Skeletal muscle satellite cell (primary cell): ENCODE data around the gene IMPACT.

Experiments
- H3K27me3 ChIP-seq: 2 replicates; pipeline ENCODE4 v1.7.0; 2013; ENCODE audit warnings: low read length; ENCODE audit not compliant: control insufficient read depth, insufficient read depth
- H3K36me3 ChIP-seq: 2 replicates; pipeline ENCODE4 v1.7.0; 2013; ENCODE audit warnings: mild to moderate bottlenecking, control low read depth, low read length; ENCODE audit not compliant: insufficient read depth
- H3K4me1 ChIP-seq: 2 replicates; pipeline ENCODE4 v1.7.0; 2013; ENCODE audit warnings: low read length; ENCODE audit not compliant: control insufficient read depth, insufficient read depth
- H3K4me2 ChIP-seq: 2 replicates; pipeline ENCODE4 v1.7.0; 2013; ENCODE audit warnings: mild to moderate bottlenecking, low read length
- H3K4me3 ChIP-seq: 2 replicates; pipeline ENCODE4 v1.7.0; 2013; ENCODE audit warnings: low read length
- H3K9ac ChIP-seq: 2 replicates; pipeline ENCODE4 v1.7.0; 2013; ENCODE audit warnings: mild to moderate bottlenecking, low read depth, low read length, moderate library complexity
- H3K9me3 ChIP-seq: replicated peaks from 2 replicates; pipeline ENCODE4 v1.7.0; 2013; ENCODE audit warnings: mild to moderate bottlenecking, control low read depth, low read length

Gene IMPACT

DNA sequence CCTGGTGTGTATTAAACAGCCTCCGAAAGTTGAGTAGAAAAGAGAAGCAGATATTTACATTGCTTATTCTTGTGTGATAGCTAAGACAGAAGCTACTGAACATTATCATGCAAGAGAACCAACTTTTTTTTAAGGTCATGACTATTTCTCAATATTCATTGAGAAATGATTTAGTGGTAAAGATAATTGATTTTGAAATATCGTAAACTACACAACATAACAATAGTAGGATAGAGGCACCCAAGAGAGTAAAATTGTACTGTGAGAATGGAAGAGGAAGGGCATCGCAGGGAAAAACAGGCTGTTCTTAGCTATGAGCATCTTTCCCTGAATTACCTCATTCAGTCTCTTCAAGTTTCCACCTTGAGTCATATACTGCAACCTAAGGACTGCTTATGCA, 59.2 kb downstream of the IMPACT start:
- H3K27me3 ChIP-seq = peaks cover 31% of the 10 kb centered on the region
- H3K9me3 ChIP-seq = no peaks in the 10 kb centered on the region
- no peak overlapping the region for H3K4me3 ChIP-seq
- H3K36me3 ChIP-seq = no peaks in the 10 kb centered on the region
- H3K4me2 ChIP-seq = no peak overlapping the region
- H3K4me1 ChIP-seq = no peaks in the 10 kb centered on the region
- H3K9ac ChIP-seq = no peak overlapping the region

GRCh38 chr18:24486684-24487083, 60.2 kb downstream of the IMPACT start:
- no peaks in the 10 kb centered on the region for H3K9me3 ChIP-seq
- no peak overlapping the region for H3K4me2 ChIP-seq
- no peaks in the 10 kb centered on the region for H3K4me1 ChIP-seq
- H3K36me3 ChIP-seq = no peaks in the 10 kb centered on the region
- no peak overlapping the region for H3K4me3 ChIP-seq
- no peak overlapping the region for H3K9ac ChIP-seq
- H3K27me3 ChIP-seq = peaks cover 31% of the 10 kb centered on the region

DNA sequence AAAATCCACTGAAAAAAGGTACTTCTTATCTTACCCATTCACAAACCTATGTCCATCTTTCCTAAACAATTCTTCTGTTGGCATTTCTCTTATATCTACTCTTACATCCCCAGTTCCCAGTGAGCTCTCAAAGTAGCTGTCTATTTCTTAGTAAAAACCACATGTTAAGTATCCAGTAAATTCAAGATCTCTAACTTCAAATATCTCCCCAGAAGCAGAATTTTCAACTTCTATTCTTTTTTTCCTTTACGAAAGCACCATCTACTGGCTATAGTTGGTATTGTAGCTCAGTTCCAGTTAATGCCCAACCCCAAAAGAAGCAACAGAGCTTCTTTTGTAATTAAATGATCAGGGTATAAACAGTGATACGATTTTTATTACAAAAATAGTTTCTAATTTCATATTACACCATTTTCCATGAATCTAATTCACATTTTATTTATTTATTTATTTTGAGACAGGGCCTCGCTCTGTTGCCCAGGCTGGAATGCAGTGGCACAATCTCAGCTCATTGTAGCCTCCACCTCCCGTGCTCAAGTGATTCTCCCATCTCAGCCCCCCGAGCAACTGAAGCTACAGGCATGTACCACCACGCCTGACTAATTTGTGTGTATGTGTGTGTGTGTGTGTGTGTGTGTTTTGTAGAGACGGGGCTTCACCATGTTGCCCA, 62.5 kb downstream of the IMPACT start:
- Histone ChIP-seq H3K9me3 (no peaks in the 10 kb centered on the region), H3K4me1 (no peaks in the 10 kb centered on the region), H3K27me3 (peaks cover 33% of the 10 kb centered on the region), H3K9ac (no peak overlapping the region), H3K4me2 (no peak overlapping the region), H3K4me3 (no peak overlapping the region), H3K36me3 (no peaks in the 10 kb centered on the region)

GRCh38 chr18:24490539-24490938, 64.1 kb downstream of the IMPACT start:
- no peaks in the 10 kb centered on the region for H3K4me1 ChIP-seq
- peaks cover 32% of the 10 kb centered on the region for H3K27me3 ChIP-seq
- no peaks in the 10 kb centered on the region for H3K36me3 ChIP-seq
- H3K9me3 ChIP-seq = no peaks in the 10 kb centered on the region
- H3K4me3 ChIP-seq = no peak overlapping the region
- H3K4me2 ChIP-seq = no peak overlapping the region
- no peak overlapping the region for H3K9ac ChIP-seq

DNA sequence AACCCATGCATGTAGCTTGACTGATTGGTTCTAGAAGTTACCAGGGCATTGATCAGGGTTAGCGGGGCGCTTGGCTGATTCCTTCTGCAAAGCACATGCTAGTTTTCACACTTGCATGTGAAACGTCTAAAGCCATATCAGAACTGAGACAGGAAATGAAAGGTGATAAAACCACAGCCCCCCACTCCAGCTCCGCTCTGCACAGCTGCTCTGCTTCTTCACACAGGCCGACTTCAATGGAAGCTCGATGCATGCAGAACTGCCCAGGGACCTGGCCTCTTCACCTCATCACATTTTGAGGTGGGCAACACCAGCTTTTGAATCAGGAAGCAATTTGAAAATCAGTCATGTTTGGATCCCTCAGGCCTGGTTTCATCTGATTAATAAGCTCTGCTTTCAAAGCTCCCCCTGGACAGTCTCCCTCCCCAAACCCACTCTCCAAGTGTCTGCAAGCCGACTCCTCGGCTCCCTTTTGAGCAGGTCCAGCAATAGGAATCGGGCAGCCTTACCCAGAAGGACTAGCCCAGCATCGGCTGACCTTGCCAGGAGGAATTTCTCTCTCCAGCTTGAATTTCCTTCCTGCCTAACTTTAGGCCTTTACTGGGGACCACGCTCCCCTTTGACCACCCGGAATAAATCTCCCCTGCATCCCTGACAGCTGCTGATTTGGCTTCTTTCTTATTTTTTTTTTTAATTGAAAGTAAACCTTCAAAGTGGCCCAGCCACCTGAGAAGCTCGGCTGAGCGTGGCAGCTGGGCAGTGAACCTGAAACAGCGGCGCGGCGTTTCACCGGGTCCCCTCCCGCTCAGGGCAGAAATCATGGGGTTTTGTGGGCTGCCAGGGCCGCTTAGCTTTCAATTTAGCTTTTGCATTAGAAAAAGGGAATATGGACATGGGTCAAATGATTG, 65.7 kb downstream of the IMPACT start:
- H3K4me3 ChIP-seq = no peak overlapping the region
- no peaks in the 10 kb centered on the region for H3K9me3 ChIP-seq

DNA sequence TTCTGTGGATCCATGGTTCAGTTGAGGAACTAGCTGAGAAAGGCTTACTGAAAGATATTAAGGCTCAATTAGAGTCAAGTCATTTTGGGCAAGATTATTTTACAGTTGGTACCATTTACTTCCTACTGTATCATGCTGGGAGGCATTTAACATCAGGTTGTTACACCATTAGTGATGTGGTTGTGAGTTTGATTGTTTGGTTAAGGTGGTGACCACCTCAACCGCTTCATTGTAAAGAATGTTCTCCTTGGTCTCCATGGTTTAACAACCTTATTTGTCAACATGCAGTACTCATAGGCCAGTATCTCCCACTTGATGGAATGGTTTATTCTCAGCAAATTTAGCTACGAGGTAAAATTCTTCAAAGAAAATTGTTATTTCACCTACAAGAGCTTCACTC, 68.1 kb downstream of the IMPACT start:
- H3K9me3 ChIP-seq = no peaks in the 10 kb centered on the region
- H3K27me3 ChIP-seq = peaks cover 21% of the 10 kb centered on the region
- peaks cover 10% of the 10 kb centered on the region for H3K4me1 ChIP-seq
- H3K36me3 ChIP-seq = no peaks in the 10 kb centered on the region
- H3K9ac ChIP-seq = no peak overlapping the region
- no peak overlapping the region for H3K4me3 ChIP-seq
- no peak overlapping the region for H3K4me2 ChIP-seq

More for the DNA sequence above, 65.7 kb downstream of the IMPACT start:
- peaks cover 7% of the 10 kb centered on the region for H3K4me1 ChIP-seq
- H3K9ac ChIP-seq = no peak overlapping the region
- H3K4me2 ChIP-seq = no peak overlapping the region
- H3K36me3 ChIP-seq = no peaks in the 10 kb centered on the region
- H3K27me3 ChIP-seq = peaks cover 21% of the 10 kb centered on the region

GRCh38 chr18:24497031-24497754, 70.7 kb downstream of the IMPACT start:
- peaks cover 17% of the 10 kb centered on the region for H3K27me3 ChIP-seq
- no peak overlapping the region for H3K4me2 ChIP-seq
- no peaks in the 10 kb centered on the region for H3K36me3 ChIP-seq
- H3K4me1 ChIP-seq = peaks cover 10% of the 10 kb centered on the region
- H3K9me3 ChIP-seq = no peaks in the 10 kb centered on the region
- no peak overlapping the region for H3K9ac ChIP-seq
- no peak overlapping the region for H3K4me3 ChIP-seq

DNA sequence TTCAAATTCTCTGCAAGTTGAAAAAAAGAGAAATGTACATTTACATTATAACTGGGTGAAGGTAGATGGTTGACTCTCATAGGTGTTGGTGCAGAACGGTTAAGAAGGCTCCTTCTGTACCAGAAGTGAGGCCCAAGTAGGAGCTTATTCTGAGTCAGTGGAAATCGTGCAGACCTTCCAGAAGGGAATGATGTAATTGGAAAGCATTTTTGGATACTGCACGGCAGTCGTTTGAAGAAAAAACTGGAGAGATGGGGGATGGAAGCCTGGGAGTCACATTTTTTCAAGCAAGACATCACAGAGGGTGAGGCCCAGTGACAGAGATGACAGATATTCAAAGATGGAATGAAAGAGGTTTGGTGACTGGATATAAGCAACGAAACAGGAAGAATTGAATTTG, 73.3 kb downstream of the IMPACT start:
- Histone ChIP-seq H3K9me3 (no peaks in the 10 kb centered on the region), H3K4me2 (no peak overlapping the region), H3K4me1 (peaks cover 10% of the 10 kb centered on the region), H3K27me3 (peaks cover 6% of the 10 kb centered on the region), H3K36me3 (no peaks in the 10 kb centered on the region), H3K9ac (no peak overlapping the region), H3K4me3 (no peak overlapping the region)

DNA sequence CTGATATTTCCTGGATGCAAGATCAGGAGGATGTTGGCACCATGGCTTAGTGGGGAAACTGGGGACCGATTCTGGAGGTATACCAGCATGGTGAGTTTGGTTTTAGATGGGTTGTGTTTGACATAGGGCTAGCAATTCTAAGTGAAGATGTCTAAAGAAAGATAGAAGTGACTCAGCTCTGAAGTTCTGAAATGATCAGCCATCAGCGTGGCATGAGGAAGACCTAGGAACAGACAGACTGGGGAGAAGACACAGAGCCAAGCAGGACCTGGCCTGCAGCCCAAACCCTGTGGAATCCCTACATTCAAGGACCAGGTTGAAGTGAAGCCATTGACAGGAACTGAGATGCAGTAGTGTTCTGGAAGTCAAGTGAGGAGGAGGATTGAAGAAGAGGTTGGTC, 73.7 kb downstream of the IMPACT start:
- H3K9ac ChIP-seq = no peak overlapping the region
- H3K27me3 ChIP-seq = peaks cover 5% of the 10 kb centered on the region
- no peak overlapping the region for H3K4me2 ChIP-seq
- no peak overlapping the region for H3K4me3 ChIP-seq
- no peaks in the 10 kb centered on the region for H3K9me3 ChIP-seq
- H3K4me1 ChIP-seq = peaks cover 10% of the 10 kb centered on the region
- H3K36me3 ChIP-seq = no peaks in the 10 kb centered on the region

DNA sequence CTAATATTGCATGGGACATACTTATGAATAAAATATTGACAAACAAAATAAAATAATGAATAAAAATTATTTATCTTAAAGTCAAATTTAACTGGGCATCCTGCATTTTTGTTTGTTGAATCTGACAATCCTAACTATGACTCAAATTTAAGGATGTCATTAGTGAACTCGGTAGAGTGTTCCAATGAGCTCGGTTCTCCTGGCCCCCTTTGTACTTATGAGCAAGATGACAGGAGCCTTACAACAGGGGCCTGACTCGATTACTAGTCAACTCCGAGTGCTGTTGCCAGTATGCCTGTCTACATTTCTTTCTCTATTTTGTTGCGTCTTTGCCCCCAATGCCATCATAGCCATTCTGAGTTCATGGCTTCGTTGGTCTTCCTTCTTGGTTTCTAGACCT, 74.3 kb downstream of the IMPACT start:
- Histone ChIP-seq H3K4me1 (peaks cover 10% of the 10 kb centered on the region), H3K4me3 (no peak overlapping the region), H3K9me3 (no peaks in the 10 kb centered on the region), H3K27me3 (no peaks in the 10 kb centered on the region), H3K4me2 (no peak overlapping the region), H3K9ac (no peak overlapping the region), H3K36me3 (no peaks in the 10 kb centered on the region)

DNA sequence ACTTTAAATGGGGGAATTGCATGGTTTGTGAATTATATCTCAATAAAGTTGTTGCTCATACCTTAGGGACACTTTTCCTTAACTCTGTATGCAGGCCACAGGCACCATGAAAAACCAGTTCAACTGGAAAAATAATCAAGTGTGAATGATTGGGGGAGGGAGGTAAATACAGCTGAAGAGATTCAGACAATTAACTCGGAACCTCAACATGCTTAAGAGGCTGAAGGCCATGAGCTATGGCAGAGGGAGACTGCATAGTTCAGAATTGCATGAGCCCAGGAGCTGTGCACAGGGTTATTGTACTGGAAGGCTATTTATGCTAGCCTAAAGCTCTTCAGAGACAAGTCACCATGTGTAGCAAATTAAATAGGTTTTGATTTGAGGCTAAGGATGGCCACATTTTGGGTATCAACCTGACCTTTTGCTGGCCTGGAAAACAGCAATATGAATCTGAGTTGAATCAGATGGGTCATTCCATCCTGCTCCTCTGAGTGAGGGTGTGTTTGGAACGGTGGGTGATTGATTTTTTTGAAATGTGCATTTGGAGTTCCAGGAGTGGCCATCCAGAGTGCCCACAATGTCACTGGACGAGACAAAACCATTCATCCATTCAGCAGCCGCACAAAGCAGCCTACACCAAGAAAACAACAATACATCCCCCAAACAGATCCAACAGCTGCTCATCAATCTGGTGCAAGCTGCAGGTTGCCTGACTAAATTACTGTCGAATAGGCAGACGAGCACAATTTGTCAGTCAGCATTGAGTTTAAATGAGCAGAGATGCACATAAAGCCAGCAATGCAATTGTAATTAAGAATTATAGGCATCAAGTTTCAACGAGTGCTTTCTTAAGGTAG, 76.4 kb downstream of the IMPACT start:
- no peak overlapping the region for H3K4me3 ChIP-seq
- no peaks in the 10 kb centered on the region for H3K27me3 ChIP-seq
- no peaks in the 10 kb centered on the region for H3K9me3 ChIP-seq
- H3K36me3 ChIP-seq = no peaks in the 10 kb centered on the region
- no peaks in the 10 kb centered on the region for H3K4me1 ChIP-seq
- no peak overlapping the region for H3K9ac ChIP-seq
- no peak overlapping the region for H3K4me2 ChIP-seq
